Glomerular endothelial cell (primary cell): ENCODE data around the gene COLEC12. TPM values are rescaled to one million over a fixed set of nuclear protein-coding genes. Genes with fewer than 3 reads are reported as not detected.
"Not testable (repeated sequence)": the region's sequence is repeated elsewhere in the genome, so short reads cannot be mapped to it uniquely, and the experiment has no call there.

Experiments used
- DNase-seq: peaks from one replicate; pipeline ENCODE4 v3.0.0-alpha.2; 2011; ENCODE audit warnings: low read depth, low spot score; ENCODE audit errors: extremely low read depth
- total RNA-seq: library from RNA; depleted of rRNA; stranded (reverse); fragments of >200 nt; gene quantifications from 2 replicates; pipeline ENCODE4 v1.2.3, GENCODE V29; 2015

The COLEC12 gene
- total RNA-seq, 1 donor from 2014 or later: 31.7 TPM

GRCh38 chr18:332721-333510 lies 167.6 kb downstream of the COLEC12 start:
- no peak for DNase-seq

- no peak for DNase-seq
These were observed 168.5 kb downstream of the COLEC12 start for GRCh38 chr18:332007-332406.

- no peak for DNase-seq
These were observed 169.2 kb downstream of the COLEC12 start for GRCh38 chr18:331221-331821.

- no peak for DNase-seq
These were observed 171.6 kb downstream of the COLEC12 start for GRCh38 chr18:328928-329327.

GRCh38 chr18:326846-327245 lies 173.7 kb downstream of the COLEC12 start:
- DNase-seq: no peak

- DNase-seq: no peak
These were observed 177.3 kb downstream of the COLEC12 start for GRCh38 chr18:323253-323622.

GRCh38 chr18:321865-322467 lies 178.5 kb downstream of the COLEC12 start:
- no peak for DNase-seq

- no peak for DNase-seq
These were observed 180.3 kb downstream of the COLEC12 start for GRCh38 chr18:320155-320554.

- no peak for DNase-seq
These were observed 180.8 kb downstream of the COLEC12 start for GRCh38 chr18:319720-320119.

GRCh38 chr18:318791-319291 lies 181.7 kb downstream of the COLEC12 start:
- DNase-seq: no peak

GRCh38 chr18:317618-318017 lies 182.9 kb downstream of the COLEC12 start:
- DNase-seq: no peak

GRCh38 chr18:316393-316792 lies 184.1 kb downstream of the COLEC12 start:
- peak; percentile 67 for DNase-seq

GRCh38 chr18:313931-314330 lies 186.6 kb downstream of the COLEC12 start:
- no peak for DNase-seq

GRCh38 chr18:312415-312814 lies 188.1 kb downstream of the COLEC12 start:
- no peak for DNase-seq

- DNase-seq: no peak
These were observed 190.5 kb downstream of the COLEC12 start for GRCh38 chr18:310042-310441.

GRCh38 chr18:308086-308485 lies 192.4 kb downstream of the COLEC12 start:
- not testable (repeated sequence) for DNase-seq

- DNase-seq: no peak
These were observed 193.8 kb downstream of the COLEC12 start for GRCh38 chr18:306608-307255.

- DNase-seq: no peak
These were observed 195.4 kb downstream of the COLEC12 start for GRCh38 chr18:305003-305501.

- DNase-seq: no peak
These were observed 196.9 kb downstream of the COLEC12 start for GRCh38 chr18:303607-304006.

GRCh38 chr18:303011-303410 lies 197.5 kb downstream of the COLEC12 start:
- no peak for DNase-seq

GRCh38 chr18:302097-302496 lies 198.4 kb downstream of the COLEC12 start:
- no peak for DNase-seq
